Activated gamma-delta T cell treated with anti-CD3 and anti-CD28 coated beads, Interleukin-2, amount 50 U/mL, for 16 hours (primary cell): ENCODE results near the gene YES1.
"Not testable (repeated sequence)": the region's sequence is repeated elsewhere in the genome, so short reads cannot be mapped to it uniquely, and the experiment has no call there.

ENCODE experiments used
- DNase-seq: peaks from one replicate; pipeline ENCODE4 v3.0.0-alpha.2; 2020; ENCODE audit warnings: low read depth

YES1 gene

DNA sequence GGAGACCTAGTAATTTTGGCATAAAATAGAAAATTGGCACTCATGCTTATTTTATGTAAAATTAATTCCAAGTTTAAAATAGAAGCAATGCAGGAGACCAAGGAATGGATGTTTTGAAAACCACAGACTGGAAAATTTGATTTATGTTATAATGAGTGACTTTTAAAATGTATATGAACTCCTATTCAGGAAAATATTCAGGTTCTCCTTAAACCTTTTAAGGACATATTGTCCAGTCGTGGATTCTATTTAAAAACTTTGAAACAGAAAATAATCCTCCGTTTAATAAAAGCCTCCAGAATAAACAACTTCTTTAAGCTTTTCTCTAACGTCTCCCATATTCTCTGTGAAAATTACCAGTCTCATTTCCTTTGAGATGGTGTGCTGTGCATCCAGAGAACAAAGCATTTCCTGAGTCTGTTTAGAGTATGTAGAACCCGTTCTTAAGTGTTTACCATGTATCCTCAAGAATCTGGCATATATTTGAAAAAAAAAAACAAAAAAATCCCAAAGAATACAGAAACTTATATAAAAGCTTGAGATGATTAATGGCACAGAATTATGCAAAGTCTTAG is 8.6 kb upstream of the YES1 start:
- DNase-seq = no peak

DNA sequence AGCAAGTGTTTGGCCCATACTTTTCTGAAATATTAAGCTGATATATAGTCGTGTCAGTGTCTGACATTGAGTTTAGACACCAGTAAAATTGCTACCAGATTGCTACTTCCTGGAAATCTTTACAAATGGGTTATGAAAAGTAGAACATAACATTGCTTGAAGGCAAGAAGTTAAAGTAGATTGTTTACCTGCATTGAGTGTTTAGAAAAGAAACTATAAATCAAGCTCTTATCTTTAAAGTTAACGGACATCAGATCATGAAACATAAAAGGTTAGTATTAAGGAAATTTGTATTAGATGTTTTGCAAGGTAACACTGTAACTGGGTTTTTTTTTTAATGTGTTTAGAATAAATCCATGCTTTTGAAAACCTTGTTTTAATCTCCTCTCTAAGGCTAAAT is 4.8 kb upstream of the YES1 start:
- DNase-seq = no peak

DNA sequence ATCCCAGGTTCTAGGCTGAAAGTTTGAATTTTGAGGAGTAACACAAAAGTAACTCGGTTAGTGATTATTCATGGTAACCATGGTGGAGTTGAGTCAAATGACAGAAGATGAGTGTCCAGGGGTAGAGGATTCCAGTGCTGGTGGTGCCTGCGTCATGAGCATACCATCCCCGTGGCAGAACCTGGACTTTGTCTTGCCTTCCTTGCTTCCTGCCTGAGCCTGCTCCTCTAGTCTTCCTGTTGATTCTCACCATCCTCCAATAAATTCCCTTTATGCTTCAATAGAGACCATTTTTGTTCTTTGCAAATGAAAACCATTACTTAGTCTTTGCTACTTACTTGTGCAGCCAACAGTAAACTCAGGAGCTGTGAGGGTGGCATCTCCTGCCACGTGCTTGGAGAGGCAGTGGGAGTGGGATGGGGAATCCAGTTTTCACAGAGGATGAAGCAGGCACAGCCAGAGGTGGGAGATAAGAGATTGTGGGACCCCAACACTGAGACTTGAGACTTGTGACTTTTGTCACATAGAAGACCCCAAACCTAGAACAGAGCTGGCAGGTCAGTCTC is 4.1 kb upstream of the YES1 start:
- no peak for DNase-seq

DNA sequence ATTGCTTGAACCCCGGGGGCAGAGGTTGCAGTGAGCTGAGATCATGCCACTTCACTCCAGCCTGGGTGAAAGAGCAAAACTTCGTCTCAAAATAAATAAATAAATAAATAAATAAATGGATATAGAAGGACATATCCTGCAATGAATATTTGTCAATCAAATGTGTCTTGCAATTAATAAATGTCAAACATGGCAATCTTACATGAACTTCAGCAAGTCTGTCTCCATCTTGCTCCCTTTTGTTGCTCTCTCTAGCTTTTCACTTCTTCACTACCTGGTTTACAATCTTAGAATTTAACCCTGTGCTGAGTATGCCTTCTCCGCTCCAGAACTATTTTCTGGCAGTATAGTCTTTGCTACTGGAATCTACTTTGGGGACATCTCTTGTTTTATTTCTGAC is 3.3 kb upstream of the YES1 start:
- DNase-seq = no peak

DNA sequence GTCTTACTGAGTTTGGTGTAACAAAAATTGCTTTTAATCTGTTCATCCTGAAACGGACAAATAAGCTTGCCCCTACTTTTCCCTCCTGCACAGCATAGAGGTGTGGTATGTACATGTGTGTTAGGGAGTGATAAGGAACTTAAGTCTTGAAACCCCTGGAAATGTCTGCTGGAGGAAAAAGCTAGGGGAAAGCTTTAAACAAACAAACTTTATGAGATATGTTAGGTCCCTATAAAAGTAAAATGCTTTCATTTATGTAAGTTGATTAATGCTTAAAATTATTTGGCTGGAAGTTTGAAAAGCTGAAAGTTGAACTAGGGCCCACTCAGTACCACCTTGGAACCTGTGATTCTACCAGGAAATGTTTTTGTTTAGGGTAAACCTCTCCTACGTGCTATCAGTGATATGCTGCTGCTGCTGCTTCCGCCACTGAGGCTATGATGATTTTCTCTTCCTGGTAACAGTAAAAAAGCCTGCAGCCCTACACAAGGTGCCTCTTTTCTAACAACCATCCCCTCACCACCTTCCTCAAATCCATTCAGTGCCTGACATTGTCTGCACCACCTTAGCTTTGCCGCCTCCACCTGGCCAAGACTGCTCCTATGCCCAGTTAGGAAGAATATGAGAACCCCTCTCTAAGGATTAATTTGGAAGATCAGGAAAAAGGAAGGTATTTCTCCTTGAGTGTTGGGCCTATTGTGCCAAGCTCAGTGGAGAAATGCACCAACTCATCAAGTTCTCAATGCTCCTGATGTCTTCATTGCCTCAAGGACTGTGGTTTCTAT is 2.5 kb upstream of the YES1 start:
- DNase-seq = no peak

DNA sequence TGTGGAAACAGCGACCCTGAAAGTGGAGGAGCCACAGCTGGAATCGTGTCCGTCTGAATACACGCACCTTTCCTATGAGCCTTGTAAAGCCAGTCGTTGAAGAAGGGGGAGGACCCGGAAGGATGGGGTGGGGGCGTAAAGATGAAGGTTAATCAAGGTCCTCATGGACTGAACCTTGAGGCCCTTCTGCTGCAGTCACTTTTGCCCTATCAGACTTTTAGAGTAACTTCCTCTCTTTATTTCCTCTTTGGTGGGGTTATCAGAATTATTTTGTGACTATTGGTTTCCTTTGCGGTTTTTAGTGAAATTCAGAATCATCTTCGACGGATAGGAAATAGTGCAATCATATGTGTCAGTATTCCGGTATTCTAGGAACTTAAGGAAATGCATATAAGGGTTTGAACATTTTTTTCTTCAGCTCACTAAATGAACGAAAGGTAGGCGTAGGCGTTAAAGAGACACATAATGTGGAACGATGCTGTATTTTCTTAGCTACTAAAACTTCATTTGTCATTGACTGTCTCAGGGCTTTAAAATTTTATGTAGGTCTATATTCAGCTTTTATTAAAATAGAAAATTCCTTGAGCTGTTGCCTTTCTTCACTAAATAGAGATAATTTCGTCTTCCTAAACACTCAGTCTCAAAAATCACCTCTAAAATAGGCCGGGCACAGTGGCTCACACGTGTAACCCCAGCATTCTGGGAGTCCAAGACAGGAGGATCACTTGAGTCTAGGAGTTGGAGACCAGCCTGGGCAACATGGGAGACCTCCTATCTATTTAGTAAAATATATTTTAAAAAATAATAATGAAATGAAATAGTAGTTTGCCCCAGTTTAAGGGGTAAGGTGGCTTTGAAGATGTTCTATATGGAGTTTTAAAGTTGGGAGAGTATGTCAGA is 1.4 kb upstream of the YES1 start:
- peak; percentile 34 for DNase-seq

DNA sequence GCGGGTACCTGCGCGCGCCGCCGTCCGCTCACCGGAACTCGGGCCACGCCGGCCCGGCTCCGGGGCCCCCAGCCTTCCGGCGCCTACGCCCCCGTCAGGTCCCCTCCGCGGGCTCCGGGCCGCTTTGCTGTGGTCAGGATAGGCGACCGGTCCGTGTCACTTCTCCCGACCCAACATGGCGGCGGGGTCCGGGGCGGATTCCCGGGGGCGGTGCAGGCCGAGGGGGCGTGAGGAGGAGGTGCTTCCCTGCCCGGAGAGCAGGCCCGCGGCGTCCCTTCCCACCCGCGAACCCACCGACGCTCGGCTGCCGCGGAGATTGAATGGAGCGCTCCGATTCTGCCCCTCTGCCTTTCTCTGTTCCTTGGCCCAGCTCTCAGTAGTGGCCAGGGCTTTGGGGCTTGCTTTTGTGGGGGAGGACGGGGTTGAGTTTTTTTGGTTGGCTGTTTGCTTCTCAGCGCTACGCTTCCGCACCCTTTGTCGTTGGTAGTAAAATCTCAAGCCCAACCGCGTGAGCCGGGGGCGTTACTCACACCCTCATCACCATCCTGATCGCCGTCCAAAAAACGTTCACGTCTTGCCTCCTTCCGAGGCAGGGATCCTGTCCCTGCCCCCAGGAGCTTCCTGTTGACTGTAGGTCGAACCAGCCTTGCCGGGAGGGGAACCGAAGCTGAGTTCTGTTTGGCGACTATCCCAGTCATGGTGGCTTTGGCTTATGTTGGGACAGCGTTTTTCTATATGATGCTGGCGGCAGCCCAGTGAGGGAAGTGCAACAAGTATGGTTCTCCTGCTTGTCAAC is 532 bp upstream of the YES1 start:
- peak; percentile 64 for DNase-seq

DNA sequence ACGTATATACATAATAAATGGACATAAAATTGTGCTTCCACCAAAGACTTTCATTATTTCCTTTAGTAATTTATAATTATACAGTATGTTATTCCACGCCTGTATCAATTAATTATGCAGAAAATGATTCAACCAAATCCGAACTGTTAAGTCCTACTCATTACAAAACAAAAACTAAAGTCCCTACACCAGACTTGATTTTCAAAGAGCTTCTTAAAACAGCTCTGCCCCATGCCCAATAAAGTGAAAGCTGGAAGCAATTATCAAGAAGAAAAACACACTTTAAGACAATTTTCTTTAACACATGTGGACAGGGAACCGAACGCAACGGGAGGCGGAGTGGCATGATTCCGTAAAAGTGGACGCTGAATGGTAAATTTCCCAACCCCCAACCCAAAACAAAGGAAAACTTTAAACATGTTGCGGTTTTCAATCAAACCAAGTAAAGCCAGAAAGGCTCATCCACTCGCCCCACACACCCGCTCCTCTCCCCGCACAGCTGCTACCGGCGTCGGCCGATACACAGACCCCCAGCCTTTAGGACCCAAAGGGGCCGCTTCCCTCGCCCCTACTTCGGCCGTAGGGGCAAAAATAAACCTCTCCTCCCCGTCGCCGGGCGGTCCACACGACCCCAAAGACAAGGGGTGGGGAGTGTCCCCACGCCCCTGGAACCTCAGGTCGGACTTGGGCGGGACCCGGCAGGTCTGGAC is 705 bp downstream of the YES1 start:
- DNase-seq = no peak

DNA sequence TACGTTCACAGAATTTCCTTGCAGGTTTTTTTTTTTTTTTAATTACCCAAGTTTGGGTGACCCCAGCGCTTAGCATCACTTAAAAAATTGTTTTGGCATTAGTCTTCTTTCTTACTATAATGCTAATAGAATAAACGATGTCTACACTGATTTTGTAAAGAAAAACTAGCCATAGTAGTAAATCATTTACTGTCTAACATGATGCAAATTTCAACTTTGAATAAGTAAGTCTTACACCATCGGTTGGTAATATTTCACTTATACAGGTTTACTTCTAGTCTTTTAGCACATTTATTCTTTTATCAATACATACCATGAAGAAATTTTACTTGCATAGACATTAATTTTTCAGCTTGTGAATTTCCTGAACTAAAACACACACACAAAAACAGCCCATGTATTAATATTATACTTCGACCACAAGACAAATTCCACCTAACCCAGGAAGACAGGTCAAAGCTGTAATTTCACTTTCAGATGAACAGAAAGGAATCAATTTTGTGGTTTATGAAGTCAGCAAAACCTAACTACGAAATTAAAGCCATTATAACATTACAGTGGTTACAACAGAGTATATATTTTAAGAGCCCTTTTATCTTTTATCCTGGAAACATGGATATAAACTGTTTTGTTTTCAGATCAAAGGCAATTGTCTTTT is 1.9 kb downstream of the YES1 start:
- no peak for DNase-seq

DNA sequence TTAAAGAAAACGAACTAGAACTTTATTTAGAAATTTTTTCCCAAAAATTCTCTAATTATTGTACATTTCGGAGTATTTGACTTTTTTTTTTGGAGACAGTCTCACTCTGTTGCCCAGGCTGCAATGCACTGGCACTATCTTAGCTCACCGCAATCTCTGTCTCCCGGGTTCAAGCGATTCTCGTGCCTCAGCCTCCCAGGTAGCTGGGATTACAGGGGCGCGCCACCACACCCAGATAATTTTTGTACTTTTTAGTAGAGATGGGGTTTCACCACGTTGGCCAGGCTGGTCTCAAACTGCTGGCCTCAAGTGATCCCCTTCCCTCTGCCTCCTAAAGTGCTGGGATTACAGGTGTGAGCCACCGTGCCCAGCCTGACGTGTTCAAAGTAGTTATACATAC is 2.8 kb downstream of the YES1 start:
- DNase-seq = not testable (repeated sequence)

DNA sequence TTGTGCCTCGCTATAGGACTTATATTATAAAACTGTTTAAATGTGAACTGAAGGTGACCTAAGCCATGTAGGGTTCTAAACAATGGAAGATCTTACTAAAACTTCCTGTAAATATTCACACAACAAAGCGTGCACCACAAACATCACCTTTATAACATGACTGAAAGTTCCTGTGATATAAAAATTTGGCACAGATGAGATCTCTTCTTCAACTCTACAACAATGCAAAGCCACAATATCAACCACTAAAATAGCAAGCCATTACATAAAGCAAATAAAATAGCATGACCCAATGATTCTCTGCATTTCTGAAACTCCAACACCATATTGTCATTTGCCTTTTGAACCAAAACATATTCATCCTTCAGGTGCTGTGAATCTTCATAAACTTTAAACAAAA is 3.5 kb downstream of the YES1 start:
- DNase-seq = no peak

DNA sequence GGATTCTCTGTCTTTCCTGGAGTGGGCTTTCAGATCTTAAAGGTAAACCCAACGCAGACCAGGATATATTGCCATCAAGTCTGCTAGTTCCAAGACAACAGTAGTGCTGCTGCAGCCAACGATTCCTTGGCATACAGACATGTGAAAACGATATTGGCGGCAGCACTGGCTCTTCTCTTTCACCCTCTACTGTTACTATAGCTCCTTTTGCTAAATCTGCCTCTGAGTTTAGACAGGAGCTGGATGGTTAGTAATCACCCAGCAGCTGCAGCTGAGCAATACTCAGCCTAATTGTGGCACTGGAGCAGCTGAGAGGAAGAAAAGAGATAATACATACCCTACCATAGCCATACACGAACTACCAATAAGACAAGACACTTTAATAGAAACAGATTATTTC is 4.0 kb downstream of the YES1 start:
- no peak for DNase-seq

DNA sequence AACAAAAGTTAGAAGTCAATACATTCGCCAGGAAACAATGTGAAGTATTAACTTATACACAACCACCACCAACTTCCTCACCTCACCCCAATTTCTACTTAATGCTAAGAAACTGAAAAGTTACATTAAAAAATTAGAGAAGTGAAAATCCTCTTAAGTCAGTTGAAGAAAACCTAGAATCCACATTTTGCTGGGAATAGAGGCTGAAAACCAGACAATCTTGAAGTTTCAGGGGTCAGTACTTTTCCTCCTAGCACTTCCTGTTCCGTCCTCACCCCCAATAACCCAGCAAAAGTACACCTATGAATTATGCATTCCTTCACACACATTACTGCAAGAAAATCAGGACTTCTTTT is 6.3 kb downstream of the YES1 start:
- no peak for DNase-seq

DNA sequence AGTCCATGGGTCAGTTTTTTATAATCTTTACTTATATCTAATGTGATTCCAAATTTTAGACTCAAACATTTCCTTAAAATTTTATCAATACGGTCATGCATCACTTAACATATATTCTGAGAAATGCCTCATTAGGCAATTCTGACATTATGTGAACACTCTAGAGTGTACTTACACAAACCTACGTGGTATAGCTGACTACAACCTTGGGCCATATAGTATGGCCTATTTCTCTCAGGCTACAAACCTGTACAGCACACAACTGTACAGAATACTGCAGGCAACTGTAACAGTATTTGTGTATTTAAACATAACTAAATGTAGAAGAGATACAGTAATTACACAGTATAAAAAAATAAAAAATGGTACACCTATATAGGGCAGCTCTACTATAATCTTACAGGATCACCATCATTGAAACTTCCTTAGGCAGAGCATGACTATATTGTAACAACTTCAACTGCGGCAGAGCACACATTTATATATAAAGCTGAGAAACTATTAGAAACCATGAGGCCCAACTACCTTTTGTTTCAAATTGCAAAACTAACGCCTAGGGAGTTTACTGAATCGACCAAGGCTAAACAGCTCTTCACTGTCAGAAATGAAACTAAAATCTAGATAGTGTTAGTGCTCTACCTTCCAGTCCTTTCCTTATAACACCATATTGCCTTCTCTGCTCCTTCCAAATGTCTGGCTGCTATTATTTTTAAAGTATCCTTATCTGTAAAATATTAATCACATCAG is 6.9 kb downstream of the YES1 start:
- DNase-seq = no peak

DNA sequence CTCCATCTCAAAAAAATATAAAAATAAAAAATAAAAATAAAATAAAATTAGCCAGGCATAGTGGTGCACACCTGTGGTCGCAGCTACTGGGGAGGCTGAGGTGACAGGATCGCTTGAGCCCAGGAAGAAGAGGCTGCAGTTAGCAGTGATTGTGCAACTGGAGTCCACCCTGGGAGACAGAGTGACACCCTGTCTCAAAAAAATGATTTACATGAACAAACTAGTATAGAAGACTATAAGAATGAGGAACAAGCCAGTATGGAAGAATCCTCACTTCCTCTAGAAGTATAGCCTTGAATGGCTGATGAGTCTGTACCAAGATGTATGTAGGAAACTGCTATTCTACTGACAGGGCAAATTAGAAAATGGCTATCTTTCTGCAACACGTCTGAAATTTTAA is 10.9 kb downstream of the YES1 start:
- DNase-seq = no peak

DNA sequence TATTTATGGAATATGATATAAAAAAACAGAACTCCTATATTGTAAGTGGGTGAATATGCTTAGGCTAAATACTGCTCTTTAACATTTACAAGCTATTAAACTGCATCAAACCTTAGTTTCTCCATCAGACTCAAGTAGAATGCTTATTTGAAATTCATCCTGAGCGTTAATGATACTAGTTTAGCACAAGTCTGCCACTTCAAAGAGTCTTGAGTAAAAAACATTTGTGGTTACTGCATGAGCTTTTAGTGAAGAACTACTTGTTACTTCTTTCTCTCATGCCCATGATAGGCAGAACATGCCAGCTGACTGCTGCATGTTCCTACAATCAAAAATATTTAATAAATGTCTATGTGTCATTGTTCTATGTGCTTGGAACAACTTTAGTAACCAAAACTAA is 12.1 kb downstream of the YES1 start:
- DNase-seq = no peak

DNA sequence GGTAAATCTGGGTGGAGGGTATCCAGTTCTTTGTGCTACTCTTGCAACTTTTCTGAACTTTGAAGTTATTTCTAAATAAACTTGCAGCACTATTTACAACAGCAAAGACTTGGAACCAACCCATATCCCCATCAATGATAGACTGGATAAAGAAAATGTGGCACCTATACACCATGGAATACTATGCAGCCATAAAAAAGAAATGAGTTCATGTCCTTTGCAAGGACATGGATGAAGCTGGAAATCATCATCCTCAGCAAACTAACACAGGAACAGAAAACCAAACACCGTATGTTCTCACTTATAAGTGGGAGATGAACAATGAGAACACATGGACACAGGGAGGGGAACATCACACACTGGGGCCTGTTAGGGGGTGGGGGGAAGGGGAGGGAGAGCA is 16.7 kb downstream of the YES1 start:
- not testable (repeated sequence) for DNase-seq

DNA sequence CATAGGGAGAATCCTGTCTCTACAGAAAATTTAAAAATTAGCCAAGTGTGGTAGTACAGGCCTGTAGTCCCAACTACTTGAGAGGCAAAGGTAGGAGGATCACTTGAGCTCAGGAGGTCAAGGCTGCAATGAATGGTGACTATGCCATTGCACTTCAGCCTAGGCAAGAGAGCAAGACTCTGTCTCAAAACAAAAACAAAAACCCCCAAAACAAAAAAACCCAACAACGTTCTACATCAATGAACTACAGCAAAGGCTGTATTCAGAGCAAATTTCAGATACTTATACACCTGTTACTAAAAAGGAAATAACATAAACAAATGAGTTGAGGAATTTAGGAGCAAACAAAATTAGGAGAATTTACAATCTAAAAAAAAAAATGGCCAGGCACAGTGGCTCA is 22.6 kb downstream of the YES1 start:
- no peak for DNase-seq

DNA sequence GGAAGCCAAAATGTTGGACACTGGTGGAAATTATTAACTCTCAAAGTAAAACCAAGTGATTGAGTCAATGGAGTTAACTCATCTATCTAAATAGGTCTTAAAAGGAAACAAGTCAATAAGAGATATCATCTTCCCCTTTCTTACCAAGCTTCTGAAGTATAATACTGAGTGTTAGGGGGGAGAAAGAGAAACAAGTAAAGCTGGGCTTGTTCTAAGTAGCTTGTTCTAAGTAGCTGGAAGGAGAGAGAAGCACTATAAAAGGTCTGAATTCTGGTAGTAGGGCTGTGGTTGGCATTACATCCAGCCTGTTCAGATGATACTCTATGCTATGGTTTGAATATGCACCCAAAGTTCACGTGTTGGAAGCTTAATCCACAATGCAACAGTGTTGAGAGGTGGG is 26.8 kb downstream of the YES1 start:
- DNase-seq = no peak
